Kidney (tissue), 14 donors: Measurements from ENCODE around the gene BAIAP2L2. TPM values are rescaled to one million over a fixed set of nuclear protein-coding genes. Genes with fewer than 3 reads are reported as not detected.

Experiments
- DNase-seq, 5 donors: peaks; one replicate each; pipeline ENCODE4 v3.0.0-alpha.2; 2013 to 2020
- FAIRE-seq: peaks from 2 replicates; lab custom pipeline; 2012; peaks lifted over from hg19 to GRCh38; lab: Jason Lieb, UNC
- H3K27ac ChIP-seq, 2 donors: one replicate each; pipeline ENCODE4 v1.7.0; 2013; ENCODE audit warnings: low read depth in 2 of 2, low read length in 2 of 2, inconsistent platforms in 1 of 2
- H3K27me3 ChIP-seq: one replicate; pipeline ENCODE4 v1.7.1; 2013; ENCODE audit warnings: low read length, inconsistent platforms; ENCODE audit not compliant: control insufficient read depth, insufficient read depth
- H3K36me3 ChIP-seq, 3 donors: one replicate each; pipeline versions ENCODE4 v1.7.0 to v1.7.1; 2013; ENCODE audit warnings: low read length in 3 of 3, control low read depth in 1 of 3, inconsistent platforms in 1 of 3; ENCODE audit not compliant: insufficient read depth in 3 of 3, control insufficient read depth in 2 of 3
- H3K4me1 ChIP-seq, 3 donors: one replicate each; pipeline versions ENCODE4 v1.7.0 to v1.7.1; 2013; ENCODE audit warnings: low read length in 3 of 3, inconsistent platforms in 1 of 3, low read depth in 1 of 3; ENCODE audit not compliant: control insufficient read depth in 2 of 3, insufficient read depth in 2 of 3
- H3K4me3 ChIP-seq, 3 donors: one replicate each; pipeline versions ENCODE4 v1.7.0 to v1.8.1; 2013; ENCODE audit warnings: low read length in 3 of 3, control low read depth in 1 of 3, inconsistent platforms in 1 of 3
- H3K9ac ChIP-seq, 3 donors: one replicate each; pipeline versions ENCODE4 v1.7.0 to v1.7.1; 2013; ENCODE audit warnings: low read length in 3 of 3, control low read depth in 1 of 3, inconsistent platforms in 1 of 3
- H3K9me3 ChIP-seq, 3 donors: one replicate each; pipeline versions ENCODE4 v1.7.0 to v1.7.1; 2013; ENCODE audit warnings: low read length in 3 of 3, control low read depth in 1 of 3, inconsistent platforms in 1 of 3; ENCODE audit not compliant: control insufficient read depth in 2 of 3, insufficient read depth in 1 of 3
- CTCF ChIP-seq: IDR thresholded peaks from 3 replicates; pipeline ENCODE4 v1.5.1; 2012; ENCODE audit warnings: mild to moderate bottlenecking, moderate library complexity, borderline replicate concordance; ENCODE audit not compliant: insufficient read depth; ENCODE audit errors: extremely low read depth
- intact Hi-C: fragments of 100-400 bp; cut with DNase I; formaldehyde crosslinking; loops from one replicate; pipeline ENCODE4 v1.11.1; 2022
- polyA plus RNA-seq: library from polyadenylated mRNA; stranded (reverse); fragments of 350-450 nt; fragmentation: Illumina TruSeq; extraction: RNeasy Lipid Tissue Mini Kit (QIAGEN cat#74804); gene quantifications from one replicate; pipeline ENCODE4 v1.2.3, GENCODE V29; 2014; ENCODE audit warnings: low read depth, low replicate concordance; ENCODE audit not compliant: insufficient read depth
- total RNA-seq: library from RNA; stranded (reverse); fragmentation: NEBNext Ultra II Directional; extraction: Animal tissue kit (Norgen Biotek cat#: 25700); gene quantifications from one replicate; pipeline ENCODE4 v1.2.1, GENCODE V29; 2021
- donor health status: control.
- donor health status: control.
- donor health status: control.
- donor health status: control.
- donor health status: control.
- donor health status: DM: yes; HTN: yes; CAD: no.
- donor health status: Normal renal cell carcinoma (clear cell type).

BAIAP2L2 gene
- total and polyA plus RNA-seq, 2 donors from 2014 or later: 9.7 to 27.8 TPM

GRCh38 chr22:38056969-38057891 is 53.3 kb downstream of the BAIAP2L2 start, which contains the start of gene PICK1:
Gene PICK1, plus strand, starts transcription at chr22:38057404. Its CDS starts 406 bp downstream, at chr22:38057810.
- H3K4me3 ChIP-seq: peak within 1 kb of the TSS; percentile 66 to 80 (median 78)
- no peaks in the 10 kb centered on the region for H3K9me3 ChIP-seq
- no peak for TF ChIP-seq CTCF
- no peaks in the 10 kb centered on the region for H3K27me3 ChIP-seq
- intact Hi-C loops: no loop called here
- peak within 1 kb of the TSS; percentile 63 to 74 (median 74) for H3K9ac ChIP-seq
- FAIRE-seq (peak; percentile 79), DNase-seq (peak; percentile 93 to 98 (median 96))
- H3K27ac ChIP-seq: peak within 1 kb of the TSS; percentile 40 to 87
- peaks cover 0 to 10% (median 5%) of the 10 kb centered on the region in 3 donors for H3K36me3 ChIP-seq
- peaks cover 0 to 10% (median 0%) of the 10 kb centered on the region in 3 donors for H3K4me1 ChIP-seq

- FAIRE-seq: no peak
Measured at GRCh38 chr22:38051900-38052862, 58.3 kb downstream of the BAIAP2L2 start.

GRCh38 chr22:38051261-38051660 is 59.2 kb downstream of the BAIAP2L2 start:
- H3K27me3 ChIP-seq: no peaks in the 10 kb centered on the region
- DNase-seq (no peak), FAIRE-seq (no peak)
- H3K4me1 ChIP-seq: no peaks in the 10 kb centered on the region
- H3K36me3 ChIP-seq: no peaks in the 10 kb centered on the region
- no peak overlapping the region for H3K9ac ChIP-seq
- intact Hi-C loops: loop anchor here (5.0 kb wide), 1 partner anchor 521 kb away; the partner anchor contains the start of gene DMC1
- H3K4me3 ChIP-seq: no peak overlapping the region
- no peak overlapping the region for H3K27ac ChIP-seq
- H3K9me3 ChIP-seq: no peaks in the 10 kb centered on the region
- TF ChIP-seq CTCF: no peak

More at GRCh38 chr22:38051900-38052862, 58.3 kb downstream of the BAIAP2L2 start:
- peaks cover 0 to 5% (median 0%) of the 10 kb centered on the region in 3 donors for H3K4me1 ChIP-seq
- H3K27me3 ChIP-seq: no peaks in the 10 kb centered on the region
- TF ChIP-seq CTCF: peak; percentile 92
- peak; percentile 90 to 94 (median 92) for DNase-seq
- intact Hi-C loops: loop anchor here (5.0 kb wide), 1 partner anchor 520 kb away; the partner anchor contains the start of gene DMC1
- no peak overlapping the region for H3K9ac ChIP-seq
- H3K36me3 ChIP-seq: no peaks in the 10 kb centered on the region
- H3K4me3 ChIP-seq: no peak overlapping the region
- H3K27ac ChIP-seq: no peak overlapping the region
- no peaks in the 10 kb centered on the region for H3K9me3 ChIP-seq
